OCI-LY1 (cell line): ENCODE data around the gene BRD4.
"Not testable (repeated sequence)": the region's sequence is repeated elsewhere in the genome, so short reads cannot be mapped to it uniquely, and the experiment has no call there.

ENCODE experiments used
- CTCF ChIP-seq: fragments of 200-600 bp; sonication (generic), shearing (Covaris generic); IDR thresholded peaks from 2 replicates; pipeline ENCODE4 v1.5.1; 2017; ENCODE audit warnings: mild to moderate bottlenecking, antibody characterized with exemption, low read length, moderate library complexity, mixed read lengths
- EZH2 ChIP-seq: fragments of 200-600 bp; sonication (generic), shearing (Covaris generic); IDR thresholded peaks from 2 replicates; pipeline ENCODE4 v1.8.0; 2017; ENCODE audit warnings: borderline replicate concordance, mixed run types, mild to moderate bottlenecking, antibody characterized with exemption, low read length, moderate library complexity, mixed read lengths

GRCh38 chr19:15341328-15341727, 9.0 kb upstream of the BRD4 start:
- not testable (repeated sequence) for TF ChIP-seq CTCF, EZH2
